Measurements from ENCODE around the gene CCDC183. TPM values are rescaled to one million over a fixed set of nuclear protein-coding genes. Genes with fewer than 3 reads are reported as not detected.

CCDC183 gene
- total RNA-seq, 1 experiment from 2014 or later, result 1.1 TPM

DNA sequence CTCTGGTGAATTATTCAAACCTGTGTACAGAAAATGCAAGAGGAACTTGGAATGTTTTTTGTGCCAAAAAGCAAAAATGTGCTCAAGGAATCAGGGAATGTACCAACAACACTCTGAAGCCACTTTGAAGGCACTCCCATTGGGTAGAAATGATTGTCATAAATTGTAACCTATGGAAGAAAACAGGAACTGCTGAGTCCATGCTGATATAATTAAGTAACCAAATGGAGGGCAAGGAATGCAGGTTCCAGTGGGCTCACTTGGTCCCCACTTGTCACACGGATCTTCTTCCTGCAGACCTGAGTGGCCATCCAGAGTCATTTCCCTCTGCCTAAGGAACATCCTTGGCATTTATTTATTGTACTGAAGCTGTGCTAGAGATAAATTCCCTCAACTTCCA, 44.9 kb upstream of the CCDC183 start:
- Histone ChIP-seq H3K4me1 (ENCODE audit: insufficient read depth, low read length) (no peaks in the 10 kb centered on the region), H3K27ac (ENCODE audit: insufficient read length, low read depth, low read length) (no peak overlapping the region), H3K18ac (ENCODE audit: insufficient read length, low read depth, low read length) (no peak overlapping the region), H2BK120ac (ENCODE audit: low read depth, low read length, poor library complexity, severe bottlenecking) (no peak overlapping the region), H3K9ac (ENCODE audit: extremely low read depth, insufficient read length, low read length) (no peak overlapping the region), H2BK20ac (ENCODE audit: low read depth, low read length, poor library complexity, severe bottlenecking) (no peak overlapping the region), H4K5ac (ENCODE audit: insufficient read length, low read depth, low read length) (no peak overlapping the region), H3K9me3 (ENCODE audit: control insufficient read depth, low read depth, low read length) (no peaks in the 10 kb centered on the region), H3T11ph (ENCODE audit: low read length) (no peak overlapping the region), H2BK5ac (ENCODE audit: insufficient read length, low read length) (no peak overlapping the region), H4K91ac (ENCODE audit: insufficient read length, low read depth, low read length) (no peak overlapping the region), H3K23me2 (ENCODE audit: insufficient read length, low read depth, low read length, poor library complexity, severe bottlenecking) (no peaks in the 10 kb centered on the region), H2BK12ac (ENCODE audit: insufficient read length, low read depth, low read length) (no peak overlapping the region), H4K20me1 (ENCODE audit: control insufficient read depth, insufficient read depth, insufficient read length) (no peaks in the 10 kb centered on the region), H3K79me2 (ENCODE audit: insufficient read depth, low read length) (no peaks in the 10 kb centered on the region), H3K4me2 (ENCODE audit: insufficient read depth, insufficient read length, low read length) (no peak overlapping the region), H3K23ac (ENCODE audit: insufficient read length, low read depth, low read length) (no peak overlapping the region), H2BK15ac (ENCODE audit: low read depth, low read length) (no peak overlapping the region), H2AFZ (ENCODE audit: low read length) (no peak overlapping the region), H2AK5ac (ENCODE audit: insufficient read length, low read length) (no peak overlapping the region), H4K8ac (replicated peaks; ENCODE audit: insufficient read length, low read depth, low read length) (no peak overlapping the region), H3K4ac (ENCODE audit: low read depth, low read length) (no peak overlapping the region), H3K27me3 (ENCODE audit: insufficient read depth, low read length) (no peaks in the 10 kb centered on the region), H3K56ac (ENCODE audit: insufficient read length, low read depth, low read length) (no peak overlapping the region), H3K14ac (ENCODE audit: insufficient read depth, low read length) (no peak overlapping the region), H3K79me1 (ENCODE audit: insufficient read depth, low read depth, low read length, poor library complexity, severe bottlenecking) (no peaks in the 10 kb centered on the region)
- TF ChIP-seq, protein P1, sequence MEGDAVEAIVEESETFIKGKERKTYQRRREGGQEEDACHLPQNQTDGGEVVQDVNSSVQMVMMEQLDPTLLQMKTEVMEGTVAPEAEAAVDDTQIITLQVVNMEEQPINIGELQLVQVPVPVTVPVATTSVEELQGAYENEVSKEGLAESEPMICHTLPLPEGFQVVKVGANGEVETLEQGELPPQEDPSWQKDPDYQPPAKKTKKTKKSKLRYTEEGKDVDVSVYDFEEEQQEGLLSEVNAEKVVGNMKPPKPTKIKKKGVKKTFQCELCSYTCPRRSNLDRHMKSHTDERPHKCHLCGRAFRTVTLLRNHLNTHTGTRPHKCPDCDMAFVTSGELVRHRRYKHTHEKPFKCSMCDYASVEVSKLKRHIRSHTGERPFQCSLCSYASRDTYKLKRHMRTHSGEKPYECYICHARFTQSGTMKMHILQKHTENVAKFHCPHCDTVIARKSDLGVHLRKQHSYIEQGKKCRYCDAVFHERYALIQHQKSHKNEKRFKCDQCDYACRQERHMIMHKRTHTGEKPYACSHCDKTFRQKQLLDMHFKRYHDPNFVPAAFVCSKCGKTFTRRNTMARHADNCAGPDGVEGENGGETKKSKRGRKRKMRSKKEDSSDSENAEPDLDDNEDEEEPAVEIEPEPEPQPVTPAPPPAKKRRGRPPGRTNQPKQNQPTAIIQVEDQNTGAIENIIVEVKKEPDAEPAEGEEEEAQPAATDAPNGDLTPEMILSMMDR (conservative IDR thresholded peaks at IDR 0.05), result no peak
- DNase-seq, result no peak
- WGBS (ENCODE audit: extremely low coverage, insufficient read length, low lambda C conversion rate), result no CpG with 5 or more reads among the region's 1 CpG
- Mint-ChIP-seq H3K9me3 (peaks cover 19 to 22% of the 10 kb centered on the region in 2 experiments), H3K36me3 (ENCODE audit: insufficient read depth in 1 of 3, low read depth in 3 of 3) (peaks cover 2 to 15% (median 2%) of the 10 kb centered on the region in 3 experiments; a peak in 6 of 7 replicates), H3K27ac (no peak overlapping the region), H3K4me1 (peaks cover 0 to 3% of the 10 kb centered on the region in 2 experiments; a peak in 1 of 4 replicates), H3K27me3 (ENCODE audit: low read depth) (peaks cover 21% of the 10 kb centered on the region), H3K4me3 (no peak overlapping the region)
